ENCODE results near the gene PRAMEF2.
"Not testable (repeated sequence)": the region's sequence is repeated elsewhere in the genome, so short reads cannot be mapped to it uniquely, and the experiment has no call there.

Gene PRAMEF2

GRCh38 chr1:12856786-12857185 is at the start of gene PRAMEF2:
TSS of gene PRAMEF2 (plus strand) at chr1:12857086. CDS start at chr1:12859010, 1,924 bp downstream.
- not testable (repeated sequence) for DNase-seq

- no peak for DNase-seq
These were observed 47.0 kb upstream of the PRAMEF2 start for GRCh38 chr1:12809933-12810332.

- DNase-seq, result no peak
These were observed 46.0 kb upstream of the PRAMEF2 start for GRCh38 chr1:12810691-12811408.

GRCh38 chr1:12811409-12811784 is 45.5 kb upstream of the PRAMEF2 start:
- no peak for DNase-seq

- DNase-seq, result not testable (repeated sequence)
These were observed 37.8 kb upstream of the PRAMEF2 start for GRCh38 chr1:12819061-12819460.

- not testable (repeated sequence) for DNase-seq
These were observed 25.6 kb upstream of the PRAMEF2 start, which contains the start of gene PRAMEF11 for GRCh38 chr1:12831310-12831709. TSS of gene PRAMEF11 (minus strand) at chr1:12831410. CDS start at chr1:12828789, 2,621 bp downstream.

GRCh38 chr1:12833251-12833650 is 23.6 kb upstream of the PRAMEF2 start:
- DNase-seq, result not testable (repeated sequence)

GRCh38 chr1:12848620-12849019 is 8.3 kb upstream of the PRAMEF2 start, which contains the start of gene HNRNPCL1:
TSS of gene HNRNPCL1 (minus strand) at chr1:12848720. CDS start at chr1:12848289, 431 bp downstream.
- DNase-seq, result not testable (repeated sequence)

- no peak for DNase-seq
These were observed 5.1 kb upstream of the PRAMEF2 start for GRCh38 chr1:12851779-12852178.

GRCh38 chr1:12863131-12863880 is 6.4 kb downstream of the PRAMEF2 start:
- not testable (repeated sequence) for DNase-seq

- not testable (repeated sequence) for DNase-seq
These were observed 21.6 kb downstream of the PRAMEF2 start for GRCh38 chr1:12878453-12878852.

- not testable (repeated sequence) for DNase-seq
These were observed 29.2 kb downstream of the PRAMEF2 start, which contains the start of gene PRAMEF4 for GRCh38 chr1:12886101-12886500. TSS of gene PRAMEF4 (minus strand) at chr1:12886201. CDS start at chr1:12883394, 2,807 bp downstream.

- DNase-seq, result not testable (repeated sequence)
These were observed 41.3 kb downstream of the PRAMEF2 start, which contains the start of gene PRAMEF10 for GRCh38 chr1:12898170-12898569. TSS of gene PRAMEF10 (minus strand) at chr1:12898270. CDS start at chr1:12895847, 2,423 bp downstream.

GRCh38 chr1:12899186-12899585 is 42.3 kb downstream of the PRAMEF2 start:
- not testable (repeated sequence) for DNase-seq

GRCh38 chr1:12903793-12904572 is 47.1 kb downstream of the PRAMEF2 start:
- not testable (repeated sequence) for DNase-seq
